C4-2B (cell line): ENCODE measurements around the gene GGPS1.

Experiments
- ZFX ChIP-seq: fragments of 450-650 bp; IDR thresholded peaks from 2 replicates; pipeline ENCODE4 v1.6.1; 2017
- TF ChIP-seq, protein P1 (sequence below): fragments of 450-650 bp; conservative IDR thresholded peaks from 2 replicates; pipeline ENCODE4 v1.5.1; 2017; ENCODE audit warnings: mild to moderate bottlenecking

DNA sequence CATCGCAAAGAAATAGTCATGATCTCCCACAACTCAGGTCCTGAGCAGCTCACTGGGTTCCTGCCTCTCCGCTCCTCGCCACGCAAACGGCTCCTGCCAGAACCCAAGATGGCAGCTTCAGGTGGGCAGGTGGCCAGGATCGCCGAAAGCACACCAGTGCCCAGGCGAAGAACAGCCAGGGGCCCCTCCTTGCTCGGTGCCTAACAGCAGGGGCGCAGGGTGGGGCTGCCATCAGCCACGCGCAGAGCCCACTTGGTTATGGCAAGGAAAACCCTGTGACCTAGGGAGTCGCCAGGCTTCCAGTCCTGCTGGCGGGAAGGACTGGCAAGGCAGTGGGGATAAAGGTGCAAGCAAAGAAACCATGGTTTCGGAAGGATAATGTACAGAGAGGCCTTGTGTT lies 47.9 kb upstream of the GGPS1 start:
- TF ChIP-seq, protein P1, sequence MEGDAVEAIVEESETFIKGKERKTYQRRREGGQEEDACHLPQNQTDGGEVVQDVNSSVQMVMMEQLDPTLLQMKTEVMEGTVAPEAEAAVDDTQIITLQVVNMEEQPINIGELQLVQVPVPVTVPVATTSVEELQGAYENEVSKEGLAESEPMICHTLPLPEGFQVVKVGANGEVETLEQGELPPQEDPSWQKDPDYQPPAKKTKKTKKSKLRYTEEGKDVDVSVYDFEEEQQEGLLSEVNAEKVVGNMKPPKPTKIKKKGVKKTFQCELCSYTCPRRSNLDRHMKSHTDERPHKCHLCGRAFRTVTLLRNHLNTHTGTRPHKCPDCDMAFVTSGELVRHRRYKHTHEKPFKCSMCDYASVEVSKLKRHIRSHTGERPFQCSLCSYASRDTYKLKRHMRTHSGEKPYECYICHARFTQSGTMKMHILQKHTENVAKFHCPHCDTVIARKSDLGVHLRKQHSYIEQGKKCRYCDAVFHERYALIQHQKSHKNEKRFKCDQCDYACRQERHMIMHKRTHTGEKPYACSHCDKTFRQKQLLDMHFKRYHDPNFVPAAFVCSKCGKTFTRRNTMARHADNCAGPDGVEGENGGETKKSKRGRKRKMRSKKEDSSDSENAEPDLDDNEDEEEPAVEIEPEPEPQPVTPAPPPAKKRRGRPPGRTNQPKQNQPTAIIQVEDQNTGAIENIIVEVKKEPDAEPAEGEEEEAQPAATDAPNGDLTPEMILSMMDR: no peak
- no peak for TF ChIP-seq ZFX
